Measurements from ENCODE around the gene ETV6.
A peak's percentile ranks its signal among the peaks of the same experiment; 100 is the strongest.

The ETV6 gene

GRCh38 chr12:11812586-11813437, 163.3 kb downstream of the ETV6 start:
- DNase-seq: peak; percentile 34

GRCh38 chr12:11813438-11813813, 164.0 kb downstream of the ETV6 start:
- DNase-seq: no peak

GRCh38 chr12:11814374-11814773, 164.9 kb downstream of the ETV6 start:
- DNase-seq: no peak

- DNase-seq: no peak
These were observed 165.9 kb downstream of the ETV6 start for GRCh38 chr12:11815397-11815796.

- no peak for DNase-seq
These were observed 170.2 kb downstream of the ETV6 start for GRCh38 chr12:11819643-11820042.

- no peak for DNase-seq
These were observed 171.0 kb downstream of the ETV6 start for GRCh38 chr12:11820476-11820875.

GRCh38 chr12:11821386-11822080, 172.1 kb downstream of the ETV6 start:
- DNase-seq: no peak

- peak; percentile 37 for DNase-seq
These were observed 172.8 kb downstream of the ETV6 start for GRCh38 chr12:11822081-11822834.

- no peak for DNase-seq
These were observed 173.6 kb downstream of the ETV6 start for GRCh38 chr12:11823043-11823442.

- no peak for DNase-seq
These were observed 174.1 kb downstream of the ETV6 start for GRCh38 chr12:11823593-11823992.

- DNase-seq: no peak
These were observed 174.6 kb downstream of the ETV6 start for GRCh38 chr12:11824069-11824468.

GRCh38 chr12:11824736-11825135, 175.3 kb downstream of the ETV6 start:
- DNase-seq: no peak

GRCh38 chr12:11825278-11825677, 175.8 kb downstream of the ETV6 start:
- no peak for DNase-seq

GRCh38 chr12:11826574-11826973, 177.1 kb downstream of the ETV6 start:
- no peak for DNase-seq

- no peak for DNase-seq
These were observed 177.9 kb downstream of the ETV6 start for GRCh38 chr12:11827091-11828061.

- DNase-seq: no peak
These were observed 180.3 kb downstream of the ETV6 start for GRCh38 chr12:11829764-11830194.

- DNase-seq: no peak
These were observed 180.9 kb downstream of the ETV6 start for GRCh38 chr12:11830307-11830801.

- DNase-seq: no peak
These were observed 182.6 kb downstream of the ETV6 start for GRCh38 chr12:11832093-11832492.

GRCh38 chr12:11833174-11833895, 183.9 kb downstream of the ETV6 start:
- DNase-seq: no peak

GRCh38 chr12:11834104-11834812, 184.8 kb downstream of the ETV6 start:
- no peak for DNase-seq

- DNase-seq: no peak
These were observed 185.5 kb downstream of the ETV6 start for GRCh38 chr12:11834931-11835330.
